Measurements from ENCODE around the gene SAMD14. TPM values are rescaled to one million over a fixed set of nuclear protein-coding genes. Genes with fewer than 3 reads are reported as not detected.

The SAMD14 gene
- total and polyA plus RNA-seq, 12 donors: 1.5 to 3.8 (median 2.0) TPM

GRCh38 chr17:50093246-50093645 is 36.7 kb downstream of the SAMD14 start:
- ATAC-seq: no peak
- WGBS, 2 donors: 87 to 89% methylated on average over 3 of the region's 3 CpGs
- H3K36me3 ChIP-seq: peaks cover 0 to 35% (median 6%) of the 10 kb centered on the region in 9 donors
- no peak overlapping the region for H3K27ac ChIP-seq
- TF ChIP-seq CTCF (IDR thresholded peaks at IDR 0.05): no peak
- intact Hi-C loops (cut with DNase I): loop anchor here in 8 of 10 donors (5.0 to 10.0 kb wide), 4 partner anchors 36 to 204 kb away; partner anchors contain the start of gene ITGA3 (in 2 of the 8)
- no peak for DNase-seq
- peaks cover 8 to 36% (median 29%) of the 10 kb centered on the region in 9 donors for H3K4me1 ChIP-seq
- H3K4me3 ChIP-seq: no peak overlapping the region
- no peaks in the 10 kb centered on the region for H3K27me3 ChIP-seq
- no peaks in the 10 kb centered on the region for H3K9me3 ChIP-seq

DNA sequence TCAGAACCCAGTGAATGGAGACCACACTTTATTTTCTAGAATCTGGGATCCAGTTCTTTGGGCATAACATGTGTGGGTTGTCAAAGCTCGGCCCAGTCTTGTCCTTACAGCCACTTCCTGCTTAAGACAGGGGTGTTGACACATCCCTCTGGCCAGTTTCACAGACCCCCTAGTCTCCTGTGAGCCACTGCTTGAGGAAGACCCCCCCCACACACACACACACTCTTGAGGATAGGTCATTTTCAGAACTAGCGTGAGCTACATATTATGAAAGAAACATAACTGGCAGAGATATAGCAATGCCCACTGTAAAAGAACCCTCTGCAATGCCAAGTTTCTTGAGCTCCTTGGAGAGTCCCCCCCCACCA is 38.1 kb downstream of the SAMD14 start:
- Histone ChIP-seq H3K4me3 (no peak overlapping the region), H3K36me3 (peaks cover 0 to 30% (median 0%) of the 10 kb centered on the region in 9 donors), H3K27me3 (no peaks in the 10 kb centered on the region), H3K27ac (no peak overlapping the region), H3K9me3 (no peaks in the 10 kb centered on the region), H3K4me1 (peaks cover 6 to 25% (median 19%) of the 10 kb centered on the region in 9 donors)
- no peak for TF ChIP-seq CTCF (IDR thresholded peaks at IDR 0.05)
- intact Hi-C loops (cut with DNase I): loop anchor here in 8 of 10 donors (5.0 to 10.0 kb wide), 4 partner anchors 35 to 205 kb away; partner anchors contain the start of gene ITGA3 (in 2 of the 8)
- DNase-seq (no peak), ATAC-seq (no peak)
- WGBS, 2 donors: 65% methylated on average over 2 of the region's 2 CpGs

DNA sequence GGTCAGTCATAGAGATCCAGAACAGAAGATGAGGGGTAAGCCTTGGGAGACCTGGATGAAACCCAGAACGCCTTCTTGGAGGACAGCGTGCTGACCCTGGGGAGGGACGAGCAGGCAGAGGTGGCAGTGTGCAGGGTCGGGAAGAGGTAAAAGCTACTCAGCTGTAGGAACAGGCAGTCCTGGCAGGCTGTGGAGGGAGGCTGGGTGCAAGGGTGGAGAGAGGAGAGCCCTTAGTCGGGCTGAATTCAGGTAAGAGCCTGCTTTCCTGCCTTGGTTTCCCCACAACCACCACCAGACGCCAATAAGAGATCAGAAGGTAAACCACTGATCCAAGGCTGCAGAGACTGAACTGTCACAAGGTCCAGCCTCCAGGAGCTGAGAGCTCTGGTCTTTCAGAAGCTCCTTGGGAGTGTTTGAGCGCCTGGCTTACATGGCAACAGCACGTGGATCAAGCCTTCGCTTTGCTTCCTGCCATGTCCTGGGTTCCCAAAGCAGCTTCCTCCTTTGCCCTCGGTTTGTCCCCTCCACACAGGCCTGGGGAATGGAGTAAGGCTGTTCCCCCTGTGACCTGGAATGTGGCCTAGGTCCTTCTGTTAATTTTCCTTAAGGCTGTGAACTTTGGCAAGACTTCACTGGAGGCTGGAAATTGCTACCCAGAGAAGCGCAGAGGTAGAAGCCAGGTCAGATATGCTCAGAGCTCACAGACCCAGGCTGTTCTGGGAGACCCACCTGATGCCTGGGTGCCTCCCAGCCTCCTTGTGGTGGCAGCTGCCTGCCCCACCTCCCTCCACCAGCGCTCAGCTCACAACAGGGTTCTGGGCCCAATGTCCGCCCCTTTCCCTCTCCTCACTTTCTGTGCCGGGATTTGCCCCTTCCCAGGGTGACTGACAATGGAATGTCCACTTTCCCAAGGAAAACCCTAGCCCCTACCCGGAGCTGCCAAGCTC is 38.7 kb downstream of the SAMD14 start:
- Histone ChIP-seq H3K27ac (no peak overlapping the region), H3K27me3 (no peaks in the 10 kb centered on the region), H3K4me1 (peaks cover 0 to 19% (median 12%) of the 10 kb centered on the region in 9 donors), H3K36me3 (peaks cover 0 to 31% (median 0%) of the 10 kb centered on the region in 9 donors), H3K9me3 (no peaks in the 10 kb centered on the region), H3K4me3 (no peak overlapping the region)
- ATAC-seq (no peak), DNase-seq (no peak)
- TF ChIP-seq CTCF (IDR thresholded peaks at IDR 0.05): no peak
- WGBS, 2 donors: 78 to 83% methylated on average over 15 of the region's 15 CpGs
- intact Hi-C loops (cut with DNase I): loop anchor here in 8 of 10 donors (5.0 to 10.0 kb wide), 4 partner anchors 34 to 206 kb away; partner anchors contain the start of gene ITGA3 (in 2 of the 8)

- ATAC-seq (no peak), DNase-seq (no peak)
- Histone ChIP-seq H3K4me1 (peaks cover 0 to 11% (median 4%) of the 10 kb centered on the region in 9 donors), H3K4me3 (no peak overlapping the region), H3K27ac (no peak overlapping the region), H3K27me3 (no peaks in the 10 kb centered on the region), H3K36me3 (peaks cover 0 to 31% (median 0%) of the 10 kb centered on the region in 9 donors), H3K9me3 (no peaks in the 10 kb centered on the region)
- intact Hi-C loops (cut with DNase I): loop anchor here in 8 of 10 donors (5.0 to 10.0 kb wide), 4 partner anchors 33 to 207 kb away; partner anchors contain the start of gene ITGA3 (in 2 of the 8)
- no peak for TF ChIP-seq CTCF (IDR thresholded peaks at IDR 0.05)
- 85 to 87% methylated on average over 6 of the region's 6 CpGs for WGBS, 2 donors
Measured at GRCh38 chr17:50090071-50090470, 39.9 kb downstream of the SAMD14 start.
